AG09309 (cell line): ENCODE results near the gene SGF29.
A peak's percentile ranks its signal among the peaks of the same experiment; 100 is the strongest.

Experiments used
- DNase-seq: peaks from one replicate; pipeline ENCODE4 v3.0.0-alpha.2; 2010; ENCODE audit warnings: low read depth
- H3K4me3 ChIP-seq: 2 replicates; pipeline ENCODE4 v1.5.1; 2011; ENCODE audit warnings: mild to moderate bottlenecking, low read depth, low read length, moderate library complexity; ENCODE audit not compliant: control insufficient read depth
- TF ChIP-seq, protein P1 (sequence below): IDR thresholded peaks from 2 replicates; pipeline ENCODE4 v1.5.1; 2011; ENCODE audit warnings: mild to moderate bottlenecking, low read depth, low read length, inconsistent platforms; ENCODE audit not compliant: insufficient read depth, control insufficient read depth; ENCODE audit errors: missing control alignments

SGF29 gene

DNA sequence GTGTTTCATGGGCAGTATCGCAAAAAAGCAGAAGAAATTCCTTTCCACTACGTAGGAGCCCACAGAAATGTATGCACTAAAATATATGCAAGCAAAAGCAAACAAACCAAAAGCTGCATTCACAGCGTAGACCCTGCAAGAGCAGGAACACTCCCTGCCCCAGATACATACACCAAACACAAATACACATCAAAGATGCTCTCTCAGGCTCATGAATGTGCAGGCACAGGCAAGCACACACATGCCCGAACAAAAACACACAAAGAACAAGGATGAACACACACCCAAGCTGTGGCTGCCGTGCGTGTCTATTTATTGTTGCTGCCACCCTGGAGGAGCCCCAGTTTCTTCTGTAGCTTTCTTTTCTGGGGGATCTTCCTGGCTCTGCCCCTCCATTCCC is 16.6 kb upstream of the SGF29 start:
- no peak for DNase-seq

GRCh38 chr16:28537964-28538732 is 15.6 kb upstream of the SGF29 start:
- DNase-seq = no peak
- peak overlapping the region; percentile 57 for H3K4me3 ChIP-seq
- TF ChIP-seq, protein P1, sequence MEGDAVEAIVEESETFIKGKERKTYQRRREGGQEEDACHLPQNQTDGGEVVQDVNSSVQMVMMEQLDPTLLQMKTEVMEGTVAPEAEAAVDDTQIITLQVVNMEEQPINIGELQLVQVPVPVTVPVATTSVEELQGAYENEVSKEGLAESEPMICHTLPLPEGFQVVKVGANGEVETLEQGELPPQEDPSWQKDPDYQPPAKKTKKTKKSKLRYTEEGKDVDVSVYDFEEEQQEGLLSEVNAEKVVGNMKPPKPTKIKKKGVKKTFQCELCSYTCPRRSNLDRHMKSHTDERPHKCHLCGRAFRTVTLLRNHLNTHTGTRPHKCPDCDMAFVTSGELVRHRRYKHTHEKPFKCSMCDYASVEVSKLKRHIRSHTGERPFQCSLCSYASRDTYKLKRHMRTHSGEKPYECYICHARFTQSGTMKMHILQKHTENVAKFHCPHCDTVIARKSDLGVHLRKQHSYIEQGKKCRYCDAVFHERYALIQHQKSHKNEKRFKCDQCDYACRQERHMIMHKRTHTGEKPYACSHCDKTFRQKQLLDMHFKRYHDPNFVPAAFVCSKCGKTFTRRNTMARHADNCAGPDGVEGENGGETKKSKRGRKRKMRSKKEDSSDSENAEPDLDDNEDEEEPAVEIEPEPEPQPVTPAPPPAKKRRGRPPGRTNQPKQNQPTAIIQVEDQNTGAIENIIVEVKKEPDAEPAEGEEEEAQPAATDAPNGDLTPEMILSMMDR = no peak

More for the DNA sequence above, 16.6 kb upstream of the SGF29 start:
- TF ChIP-seq, protein P1 = no peak
- H3K4me3 ChIP-seq = peak overlapping the region; percentile 57

DNA sequence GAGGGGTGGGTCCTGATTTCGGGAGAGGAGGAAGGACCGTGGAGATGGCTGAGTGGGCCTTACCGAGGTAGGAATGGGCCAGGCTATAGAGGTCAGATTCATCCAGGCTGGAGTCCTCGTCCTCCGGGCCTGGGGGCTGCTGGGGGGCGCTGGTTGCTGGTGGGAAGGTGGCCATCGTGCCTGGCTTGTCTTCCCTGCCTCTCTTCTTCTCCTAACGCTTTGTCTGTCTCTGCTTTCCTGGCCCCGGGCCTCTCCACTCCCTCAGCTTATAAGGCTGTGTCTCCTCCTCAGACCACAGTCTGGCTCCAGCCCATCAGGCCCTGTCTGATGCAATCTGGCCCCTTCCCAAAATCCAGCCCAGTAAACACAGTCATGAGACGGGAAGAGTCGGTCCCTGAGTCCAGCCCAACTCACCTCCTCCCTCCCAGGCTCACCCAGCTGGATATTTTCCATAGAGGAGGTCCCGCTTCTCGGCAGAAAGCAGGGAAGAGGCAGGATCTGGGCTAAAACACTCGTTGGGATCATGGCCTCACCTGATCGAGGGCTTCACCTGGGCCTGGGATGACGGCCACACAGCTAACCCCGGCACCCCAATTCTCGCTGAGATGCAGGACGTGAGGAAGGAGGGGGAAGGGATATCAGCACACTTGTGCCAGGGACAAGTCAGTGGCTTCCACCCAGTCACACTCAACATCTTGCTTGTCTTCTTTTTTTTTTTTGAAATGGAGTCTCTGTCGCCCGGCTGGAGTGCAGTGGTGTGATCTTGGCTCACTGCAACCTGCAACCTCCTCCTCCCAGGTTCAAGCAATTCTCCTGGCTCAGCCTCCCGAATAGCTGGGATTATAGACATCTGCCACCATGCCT is 14.8 kb upstream of the SGF29 start, which contains the start of gene NUPR1:
Gene NUPR1, minus strand, starts transcription at position 242 of the 864 bp plus-strand sequence. Its CDS starts 67 bp downstream, at position 175.
- TF ChIP-seq, protein P1 = no peak
- peak within 1 kb of the TSS; percentile 57 for H3K4me3 ChIP-seq
- DNase-seq = peak; percentile 97

DNA sequence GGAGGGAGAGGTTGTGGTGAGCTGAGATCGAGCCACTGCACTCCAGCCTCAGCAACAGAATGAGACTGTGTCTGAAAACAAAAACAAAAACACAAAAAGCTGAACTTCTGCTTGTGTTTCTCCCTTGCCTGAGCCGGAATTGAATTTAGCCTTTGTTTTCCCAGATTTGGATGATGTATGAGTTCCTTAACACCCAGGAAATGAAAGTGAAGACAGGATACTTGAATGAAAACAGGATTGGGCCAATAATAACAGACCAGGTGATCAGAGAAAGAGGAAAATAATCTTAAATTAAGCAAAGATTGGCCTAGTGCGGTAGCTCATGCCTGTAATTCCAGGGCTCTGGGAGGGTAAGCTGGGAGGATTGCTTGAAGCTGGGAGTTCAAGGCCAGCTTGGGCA is 13.4 kb upstream of the SGF29 start:
- TF ChIP-seq, protein P1 = no peak
- no peak for DNase-seq

GRCh38 chr16:28542646-28543045 is 11.1 kb upstream of the SGF29 start:
- no peak overlapping the region for H3K4me3 ChIP-seq
- TF ChIP-seq, protein P1 = no peak
- no peak for DNase-seq

More for the DNA sequence above, 13.4 kb upstream of the SGF29 start:
- no peak overlapping the region for H3K4me3 ChIP-seq

GRCh38 chr16:28543072-28543471 is 10.6 kb upstream of the SGF29 start:
- no peak overlapping the region for H3K4me3 ChIP-seq
- DNase-seq = no peak
- TF ChIP-seq, protein P1 = no peak
